ENCODE results near the gene DCAF12.

DNA sequence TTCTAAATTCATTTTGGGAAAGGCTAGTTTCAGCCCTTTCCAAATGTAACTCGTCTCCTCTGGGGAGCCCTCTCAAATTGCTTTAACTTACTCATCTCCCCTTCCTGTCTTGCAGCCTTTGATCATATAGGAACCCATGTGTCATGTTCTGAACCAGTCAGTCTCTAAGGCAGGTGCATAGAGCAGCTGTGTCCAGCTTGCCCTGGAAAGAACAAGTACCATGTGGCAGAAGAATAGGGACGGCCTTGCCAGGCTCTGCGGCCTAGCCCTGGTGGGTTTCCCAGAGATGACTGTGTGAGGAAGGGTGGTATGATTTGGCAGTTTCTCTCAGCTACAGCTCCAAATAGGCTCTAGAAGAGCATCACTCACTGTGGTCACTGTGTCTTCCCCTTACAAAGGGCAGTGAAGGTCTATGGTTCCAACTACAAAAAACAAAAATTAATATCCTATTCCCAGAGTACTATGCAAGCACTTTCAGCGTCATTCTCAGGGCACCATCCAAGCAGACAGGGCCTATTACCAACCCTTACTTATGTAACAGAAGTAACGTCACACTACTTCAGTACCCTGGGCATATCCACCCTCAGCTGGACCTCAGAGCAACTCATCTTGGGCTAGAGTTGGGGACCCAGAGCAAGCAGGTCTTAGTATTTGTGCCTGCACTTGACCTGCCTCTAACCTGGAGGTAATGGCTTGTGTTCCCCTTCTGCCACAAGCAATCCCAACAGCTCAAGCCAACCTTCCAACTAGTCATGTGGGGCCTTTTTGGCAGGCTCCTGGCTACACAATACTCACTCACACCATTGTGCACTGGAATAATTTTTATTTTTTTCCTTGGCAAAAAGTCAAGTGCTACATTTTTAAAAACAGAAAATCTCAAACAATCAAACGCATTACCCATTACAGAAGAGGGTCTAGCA, 40.7 kb downstream of the DCAF12 start:
- TF ChIP-seq MXI1 (conservative IDR thresholded peaks at IDR 0.05; ENCODE audit: poor library complexity, severe bottlenecking) (no peak), POLR2AphosphoS5 (IDR thresholded peaks at IDR 0.05) (no peak)
- TF ChIP-seq, protein P1, sequence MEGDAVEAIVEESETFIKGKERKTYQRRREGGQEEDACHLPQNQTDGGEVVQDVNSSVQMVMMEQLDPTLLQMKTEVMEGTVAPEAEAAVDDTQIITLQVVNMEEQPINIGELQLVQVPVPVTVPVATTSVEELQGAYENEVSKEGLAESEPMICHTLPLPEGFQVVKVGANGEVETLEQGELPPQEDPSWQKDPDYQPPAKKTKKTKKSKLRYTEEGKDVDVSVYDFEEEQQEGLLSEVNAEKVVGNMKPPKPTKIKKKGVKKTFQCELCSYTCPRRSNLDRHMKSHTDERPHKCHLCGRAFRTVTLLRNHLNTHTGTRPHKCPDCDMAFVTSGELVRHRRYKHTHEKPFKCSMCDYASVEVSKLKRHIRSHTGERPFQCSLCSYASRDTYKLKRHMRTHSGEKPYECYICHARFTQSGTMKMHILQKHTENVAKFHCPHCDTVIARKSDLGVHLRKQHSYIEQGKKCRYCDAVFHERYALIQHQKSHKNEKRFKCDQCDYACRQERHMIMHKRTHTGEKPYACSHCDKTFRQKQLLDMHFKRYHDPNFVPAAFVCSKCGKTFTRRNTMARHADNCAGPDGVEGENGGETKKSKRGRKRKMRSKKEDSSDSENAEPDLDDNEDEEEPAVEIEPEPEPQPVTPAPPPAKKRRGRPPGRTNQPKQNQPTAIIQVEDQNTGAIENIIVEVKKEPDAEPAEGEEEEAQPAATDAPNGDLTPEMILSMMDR (IDR thresholded peaks at IDR 0.05; ENCODE audit: poor library complexity, severe bottlenecking): no peak

All from neural cell (in vitro differentiated cells).